Mesenchymal stem cell (in vitro differentiated cells and primary cell): Measurements from ENCODE around the gene ATG10.

Experiments used
- DNase-seq: peaks from one replicate; pipeline ENCODE4 v3.0.0-alpha.2; 2013
- H2AFZ ChIP-seq: one replicate; pipeline ENCODE4 v1.6.1; 2013; ENCODE audit warnings: low read depth, mild to moderate bottlenecking, control low read depth, inconsistent platforms, low read length, moderate library complexity
- H2AK5ac ChIP-seq: 2 replicates; pipeline ENCODE4 v1.6.1; 2013; ENCODE audit warnings: low read length, moderate library complexity, mild to moderate bottlenecking, inconsistent platforms; ENCODE audit not compliant: severe bottlenecking
- H2BK120ac ChIP-seq: one replicate; pipeline ENCODE4 v1.6.1; 2013; ENCODE audit warnings: low read depth, mild to moderate bottlenecking, inconsistent platforms, low read length, moderate library complexity
- H2BK12ac ChIP-seq, 2 experiments: one replicate each; pipeline ENCODE4 v1.6.1; 2013; ENCODE audit warnings: inconsistent platforms in 2 of 2, low read length in 2 of 2, mild to moderate bottlenecking in 2 of 2, moderate library complexity in 2 of 2, control low read depth in 1 of 2
- H2BK15ac ChIP-seq: one replicate; pipeline ENCODE4 v1.6.1; 2013; ENCODE audit warnings: mild to moderate bottlenecking, low read depth, inconsistent platforms; ENCODE audit not compliant: poor library complexity, severe bottlenecking
- H2BK5ac ChIP-seq: 2 replicates; pipeline ENCODE4 v1.6.1; 2013; ENCODE audit warnings: low read depth, mild to moderate bottlenecking, low read length, control low read depth, inconsistent platforms; ENCODE audit not compliant: poor library complexity, severe bottlenecking
- H3K14ac ChIP-seq, 2 experiments: one replicate each; pipeline ENCODE4 v1.6.1; 2013; ENCODE audit warnings: inconsistent platforms in 2 of 2, low read length in 2 of 2, control low read depth in 1 of 2, mild to moderate bottlenecking in 1 of 2, moderate library complexity in 1 of 2
- H3K18ac ChIP-seq, 2 experiments: one replicate each; pipeline ENCODE4 v1.6.1; 2013; ENCODE audit warnings: inconsistent platforms in 2 of 2, low read length in 2 of 2, control low read depth in 1 of 2, low read depth in 1 of 2, mild to moderate bottlenecking in 1 of 2
- H3K23ac ChIP-seq, 2 experiments: one replicate each; pipeline ENCODE4 v1.6.1; 2013; ENCODE audit warnings: inconsistent platforms in 2 of 2, low read length in 2 of 2, mild to moderate bottlenecking in 2 of 2, moderate library complexity in 2 of 2, control low read depth in 1 of 2
- H3K27ac ChIP-seq: 2 replicates; pipeline ENCODE4 v1.5.1; 2013; ENCODE audit warnings: mild to moderate bottlenecking, moderate library complexity, low read length, control low read depth, inconsistent platforms; ENCODE audit not compliant: poor library complexity, severe bottlenecking
- H3K27me3 ChIP-seq, 2 experiments: 2 replicates each; pipeline versions ENCODE4 v1.6.1 to v1.7.0; 2013; ENCODE audit warnings: low read length in 2 of 2, mild to moderate bottlenecking in 2 of 2, moderate library complexity in 2 of 2, control low read depth in 1 of 2, inconsistent platforms in 1 of 2; ENCODE audit not compliant: control insufficient read depth in 1 of 2, insufficient read depth in 1 of 2
- H3K36me3 ChIP-seq, 2 experiments: 2 replicates each; pipeline versions ENCODE4 v1.6.1 to v1.7.0; 2013; ENCODE audit warnings: low read length in 2 of 2, control low read depth in 1 of 2, inconsistent platforms in 1 of 2, low read depth in 1 of 2, mild to moderate bottlenecking in 1 of 2; ENCODE audit not compliant: insufficient read depth in 2 of 2, control insufficient read depth in 1 of 2
- H3K4ac ChIP-seq, 2 experiments: one replicate each; pipeline ENCODE4 v1.6.1; 2013; ENCODE audit warnings: inconsistent platforms in 2 of 2, low read length in 2 of 2, mild to moderate bottlenecking in 2 of 2, moderate library complexity in 2 of 2, control low read depth in 1 of 2, low read depth in 1 of 2
- H3K4me1 ChIP-seq: 2 replicates; pipeline ENCODE4 v1.6.1; 2013; ENCODE audit warnings: low read depth, low read length, control low read depth; ENCODE audit not compliant: control insufficient read depth, insufficient read depth
- H3K4me2 ChIP-seq: 2 replicates; pipeline ENCODE4 v1.6.1; 2013; ENCODE audit warnings: low read length, mild to moderate bottlenecking, inconsistent platforms; ENCODE audit not compliant: poor library complexity, severe bottlenecking
- H3K4me3 ChIP-seq, 2 experiments: 2 replicates each; pipeline versions ENCODE4 v1.5.1 to v1.7.0; 2013; ENCODE audit warnings: low read length in 2 of 2, mild to moderate bottlenecking in 2 of 2, control low read depth in 1 of 2, low read depth in 1 of 2; ENCODE audit not compliant: insufficient read depth in 1 of 2
- H3K79me1 ChIP-seq: replicated peaks from 2 replicates; pipeline ENCODE4 v1.6.1; 2013; ENCODE audit warnings: mild to moderate bottlenecking, control low read depth, low read length, inconsistent platforms; ENCODE audit not compliant: poor library complexity, severe bottlenecking
- H3K9ac ChIP-seq: 2 replicates; pipeline ENCODE4 v1.7.0; 2013; ENCODE audit warnings: mild to moderate bottlenecking, low read length, moderate library complexity
- H3K9me3 ChIP-seq: 2 replicates; pipeline ENCODE4 v1.7.0; 2013; ENCODE audit warnings: mild to moderate bottlenecking, low read length; ENCODE audit not compliant: control insufficient read depth
- H4K8ac ChIP-seq: one replicate; pipeline ENCODE4 v1.6.1; 2013; ENCODE audit warnings: inconsistent platforms, mild to moderate bottlenecking, low read length, moderate library complexity
- H4K91ac ChIP-seq: one replicate; pipeline ENCODE4 v1.6.1; 2013; ENCODE audit warnings: mild to moderate bottlenecking, low read length, inconsistent platforms
- WGBS: methylation state at CpG from one replicate; pipeline ENCODE4 v1.1.7; 2013; ENCODE audit warnings: mixed read lengths; 5-methylcytosine and 5-hydroxymethylcytosine counted together

Gene ATG10

GRCh38 chr5:82295144-82295543 is 323.3 kb downstream of the ATG10 start:
- Histone ChIP-seq H2AFZ (no peak overlapping the region), H4K91ac (no peak overlapping the region), H2BK15ac (no peak overlapping the region)

GRCh38 chr5:82295959-82296531 is 324.2 kb downstream of the ATG10 start:
- Histone ChIP-seq H2AFZ (no peak overlapping the region), H3K23ac (no peak overlapping the region), H3K4me2 (no peak overlapping the region), H4K8ac (no peak overlapping the region), H3K14ac (no peak overlapping the region), H3K27me3 (no peaks in the 10 kb centered on the region), H3K4me3 (no peak overlapping the region), H2BK12ac (no peak overlapping the region), H3K36me3 (no peaks in the 10 kb centered on the region), H3K4me1 (no peaks in the 10 kb centered on the region), H3K4ac (no peak overlapping the region), H3K18ac (no peak overlapping the region), H3K9me3 (no peaks in the 10 kb centered on the region), H2BK15ac (no peak overlapping the region), H2AK5ac (no peak overlapping the region), H2BK5ac (no peak overlapping the region), H4K91ac (no peak overlapping the region), H2BK120ac (no peak overlapping the region), H3K27ac (no peak overlapping the region), H3K9ac (no peak overlapping the region), H3K79me1 (no peaks in the 10 kb centered on the region)
- no peak for DNase-seq
- WGBS = no CpG with 5 or more reads among the region's 2 CpGs

More at GRCh38 chr5:82295144-82295543, 323.3 kb downstream of the ATG10 start:
- H3K23ac ChIP-seq = no peak overlapping the region
- no peak overlapping the region for H3K9ac ChIP-seq
- no peaks in the 10 kb centered on the region for H3K79me1 ChIP-seq
- no peaks in the 10 kb centered on the region for H3K27me3 ChIP-seq
- DNase-seq = no peak
- H3K14ac ChIP-seq = no peak overlapping the region
- H3K9me3 ChIP-seq = no peaks in the 10 kb centered on the region
- H3K27ac ChIP-seq = no peak overlapping the region
- H4K8ac ChIP-seq = no peak overlapping the region
- no peak overlapping the region for H2BK120ac ChIP-seq
- H3K4me2 ChIP-seq = no peak overlapping the region
- no peaks in the 10 kb centered on the region for H3K36me3 ChIP-seq
- no peaks in the 10 kb centered on the region for H3K4me1 ChIP-seq
- H3K4me3 ChIP-seq = no peak overlapping the region
- H3K18ac ChIP-seq = no peak overlapping the region
- H2AK5ac ChIP-seq = no peak overlapping the region
- no peak overlapping the region for H3K4ac ChIP-seq
- H2BK12ac ChIP-seq = no peak overlapping the region
- H2BK5ac ChIP-seq = no peak overlapping the region

GRCh38 chr5:82296929-82297328 is 325.1 kb downstream of the ATG10 start:
- Histone ChIP-seq H3K14ac (no peak overlapping the region), H2BK120ac (no peak overlapping the region), H4K8ac (no peak overlapping the region), H3K36me3 (no peaks in the 10 kb centered on the region), H2AK5ac (no peak overlapping the region), H3K79me1 (no peaks in the 10 kb centered on the region), H3K4ac (no peak overlapping the region), H2AFZ (no peak overlapping the region), H3K4me2 (no peak overlapping the region), H3K4me3 (no peak overlapping the region), H3K9ac (no peak overlapping the region), H4K91ac (no peak overlapping the region), H3K18ac (no peak overlapping the region), H3K27me3 (no peaks in the 10 kb centered on the region), H3K9me3 (no peaks in the 10 kb centered on the region), H2BK12ac (no peak overlapping the region), H3K27ac (no peak overlapping the region), H3K23ac (no peak overlapping the region), H2BK15ac (no peak overlapping the region), H2BK5ac (no peak overlapping the region), H3K4me1 (no peaks in the 10 kb centered on the region)
- DNase-seq = no peak
- WGBS = 91% methylated on average over 3 of the region's 4 CpGs

GRCh38 chr5:82297711-82298110 is 325.9 kb downstream of the ATG10 start:
- Histone ChIP-seq H3K23ac (no peak overlapping the region), H3K4me1 (no peaks in the 10 kb centered on the region), H4K8ac (no peak overlapping the region), H2BK5ac (no peak overlapping the region), H3K14ac (no peak overlapping the region), H3K18ac (no peak overlapping the region), H3K27ac (no peak overlapping the region), H3K4me3 (no peak overlapping the region), H3K36me3 (no peaks in the 10 kb centered on the region), H2BK15ac (no peak overlapping the region), H2BK120ac (no peak overlapping the region), H3K79me1 (no peaks in the 10 kb centered on the region), H3K9ac (no peak overlapping the region), H2BK12ac (no peak overlapping the region), H2AK5ac (no peak overlapping the region), H4K91ac (no peak overlapping the region), H3K4ac (no peak overlapping the region), H2AFZ (no peak overlapping the region), H3K9me3 (no peaks in the 10 kb centered on the region), H3K27me3 (no peaks in the 10 kb centered on the region), H3K4me2 (no peak overlapping the region)
- DNase-seq = no peak
- WGBS = 65% methylated on average over 3 of the region's 3 CpGs
